AG09309 (cell line): ENCODE data around the gene MOV10L1.
"Not testable (repeated sequence)": the region's sequence is repeated elsewhere in the genome, so short reads cannot be mapped to it uniquely, and the experiment has no call there.

Experiments
- DNase-seq: peaks from one replicate; pipeline ENCODE4 v3.0.0-alpha.2; 2010; ENCODE audit warnings: low read depth
- H3K4me3 ChIP-seq: 2 replicates; pipeline ENCODE4 v1.5.1; 2011; ENCODE audit warnings: mild to moderate bottlenecking, low read depth, low read length, moderate library complexity; ENCODE audit not compliant: control insufficient read depth
- TF ChIP-seq, protein P1 (sequence below): IDR thresholded peaks from 2 replicates; pipeline ENCODE4 v1.5.1; 2011; ENCODE audit warnings: mild to moderate bottlenecking, low read depth, low read length, inconsistent platforms; ENCODE audit not compliant: insufficient read depth, control insufficient read depth; ENCODE audit errors: missing control alignments

MOV10L1 gene

DNA sequence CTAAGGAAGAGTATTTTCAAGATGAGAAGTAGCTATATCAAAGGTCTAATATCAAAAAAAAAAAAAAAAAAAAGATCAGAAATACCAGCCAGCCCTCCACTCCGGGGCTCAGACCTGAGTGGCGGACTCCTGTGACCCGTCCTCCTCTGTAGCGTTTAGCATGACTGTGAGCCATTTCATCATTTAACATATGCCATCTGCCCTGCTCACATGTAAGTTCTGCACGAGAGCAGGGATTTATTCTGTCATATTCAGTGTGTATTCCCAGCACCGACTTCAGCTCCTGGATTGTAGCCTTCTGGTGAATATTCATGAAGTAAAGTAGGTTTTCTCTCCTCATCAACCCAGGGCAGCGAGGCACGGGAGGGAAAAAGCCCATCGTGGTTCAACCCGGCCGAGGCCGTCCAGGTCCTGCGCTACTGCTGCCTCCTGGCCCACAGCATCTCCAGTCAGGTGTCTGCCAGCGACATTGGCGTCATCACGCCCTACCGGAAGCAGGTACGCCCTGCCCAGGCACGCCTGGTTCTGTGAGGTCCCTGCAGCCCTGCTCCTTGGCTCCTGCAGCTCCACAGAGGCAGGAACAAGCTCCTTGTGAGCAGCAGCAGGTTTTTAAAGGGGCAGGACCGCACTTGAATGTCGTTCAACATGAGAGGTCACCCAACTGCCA lies 68.0 kb downstream of the MOV10L1 start:
- no peak overlapping the region for H3K4me3 ChIP-seq
- no peak for DNase-seq
- TF ChIP-seq, protein P1, sequence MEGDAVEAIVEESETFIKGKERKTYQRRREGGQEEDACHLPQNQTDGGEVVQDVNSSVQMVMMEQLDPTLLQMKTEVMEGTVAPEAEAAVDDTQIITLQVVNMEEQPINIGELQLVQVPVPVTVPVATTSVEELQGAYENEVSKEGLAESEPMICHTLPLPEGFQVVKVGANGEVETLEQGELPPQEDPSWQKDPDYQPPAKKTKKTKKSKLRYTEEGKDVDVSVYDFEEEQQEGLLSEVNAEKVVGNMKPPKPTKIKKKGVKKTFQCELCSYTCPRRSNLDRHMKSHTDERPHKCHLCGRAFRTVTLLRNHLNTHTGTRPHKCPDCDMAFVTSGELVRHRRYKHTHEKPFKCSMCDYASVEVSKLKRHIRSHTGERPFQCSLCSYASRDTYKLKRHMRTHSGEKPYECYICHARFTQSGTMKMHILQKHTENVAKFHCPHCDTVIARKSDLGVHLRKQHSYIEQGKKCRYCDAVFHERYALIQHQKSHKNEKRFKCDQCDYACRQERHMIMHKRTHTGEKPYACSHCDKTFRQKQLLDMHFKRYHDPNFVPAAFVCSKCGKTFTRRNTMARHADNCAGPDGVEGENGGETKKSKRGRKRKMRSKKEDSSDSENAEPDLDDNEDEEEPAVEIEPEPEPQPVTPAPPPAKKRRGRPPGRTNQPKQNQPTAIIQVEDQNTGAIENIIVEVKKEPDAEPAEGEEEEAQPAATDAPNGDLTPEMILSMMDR: no peak

DNA sequence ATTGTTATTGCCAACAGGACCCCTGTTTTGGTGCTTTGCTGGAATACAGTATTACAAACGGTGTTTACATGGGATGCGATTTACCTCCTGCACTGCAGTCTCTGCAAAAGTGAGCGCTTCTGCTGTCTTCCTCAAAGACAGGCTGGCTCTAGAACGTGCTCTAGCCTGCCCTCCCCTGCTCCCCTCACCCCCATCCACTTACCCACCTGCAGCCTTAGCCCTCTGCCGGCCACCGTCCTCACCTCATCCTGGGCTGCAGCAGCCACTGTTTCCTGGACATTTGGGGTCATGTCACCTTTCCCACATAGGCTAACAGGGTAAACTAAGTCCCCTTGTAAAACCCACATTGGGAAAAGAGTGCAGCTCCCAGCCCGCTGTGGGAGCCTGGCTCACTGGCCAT lies 71.1 kb downstream of the MOV10L1 start:
- TF ChIP-seq, protein P1: no peak
- no peak overlapping the region for H3K4me3 ChIP-seq
- DNase-seq: no peak

DNA sequence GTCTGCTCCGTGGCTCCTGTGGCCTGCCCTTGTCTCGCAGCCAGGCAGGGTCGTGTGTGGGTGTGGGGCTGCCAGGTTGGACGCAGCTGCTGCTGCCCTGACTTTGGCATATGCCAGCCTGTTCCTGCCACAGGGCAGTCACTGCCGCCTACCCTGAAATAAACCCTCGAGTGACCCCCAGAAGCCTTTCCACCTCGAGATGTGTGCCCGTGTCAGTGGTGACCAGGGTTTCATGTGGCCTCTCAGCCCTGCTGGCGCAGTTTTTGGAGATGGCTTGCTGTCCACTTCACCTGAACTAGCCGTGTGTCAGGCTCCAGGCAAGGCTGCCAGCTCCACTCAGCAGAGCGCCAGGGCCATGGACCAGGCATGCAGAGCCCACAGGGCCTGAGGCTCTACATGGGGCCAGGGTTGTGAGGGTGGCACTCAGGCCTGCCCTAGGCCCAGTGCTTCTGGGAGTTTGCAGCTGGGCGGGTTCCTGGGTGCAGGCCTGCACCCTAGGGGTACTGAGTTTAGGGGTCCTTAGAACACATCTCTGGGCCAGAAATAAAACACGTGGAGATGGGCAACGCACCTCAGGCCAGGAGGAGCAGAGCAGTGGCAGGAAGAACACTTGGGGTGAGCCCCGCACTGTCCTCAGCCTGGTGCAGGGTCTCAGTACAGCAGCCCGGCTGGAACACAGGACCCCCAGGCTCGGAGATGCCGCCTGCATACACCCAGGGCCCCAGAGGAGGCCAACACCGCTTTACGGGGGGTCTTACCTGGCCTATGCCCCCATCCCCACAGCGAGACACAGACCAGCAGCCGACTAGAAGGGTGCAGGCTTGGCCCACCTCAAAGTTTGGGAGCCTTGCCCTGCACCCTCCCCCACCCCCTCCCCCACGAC lies 71.9 kb downstream of the MOV10L1 start:
- DNase-seq: no peak
- TF ChIP-seq, protein P1: no peak
- no peak overlapping the region for H3K4me3 ChIP-seq

DNA sequence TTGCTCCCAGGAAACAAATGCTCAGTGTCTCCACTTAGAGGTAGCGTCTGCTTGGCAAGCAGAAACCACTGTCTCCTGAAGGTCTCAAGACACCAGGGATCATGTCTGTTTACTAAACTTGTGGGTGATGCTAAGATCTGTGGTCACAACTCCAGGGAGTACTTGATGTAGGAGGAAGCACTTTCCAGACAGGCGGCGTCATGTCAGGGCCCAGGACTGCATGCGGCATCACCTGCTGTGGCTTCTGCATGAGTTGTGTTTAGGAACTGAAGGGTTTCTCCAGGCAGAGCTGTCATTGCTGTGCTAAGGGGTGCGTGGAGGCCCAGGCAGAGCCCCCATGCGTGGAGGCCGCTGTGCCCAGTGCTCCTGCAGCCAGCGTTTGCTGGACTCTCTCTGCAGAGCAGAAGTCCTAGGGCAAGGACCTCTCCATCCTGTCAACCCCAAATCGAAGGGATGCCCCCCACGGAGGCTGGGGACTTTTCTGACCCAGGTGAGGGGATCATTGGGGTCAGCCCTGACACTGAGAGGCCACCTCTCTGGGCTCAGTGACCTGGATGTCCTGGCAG lies 72.7 kb downstream of the MOV10L1 start:
- no peak overlapping the region for H3K4me3 ChIP-seq
- TF ChIP-seq, protein P1: no peak
- no peak for DNase-seq

DNA sequence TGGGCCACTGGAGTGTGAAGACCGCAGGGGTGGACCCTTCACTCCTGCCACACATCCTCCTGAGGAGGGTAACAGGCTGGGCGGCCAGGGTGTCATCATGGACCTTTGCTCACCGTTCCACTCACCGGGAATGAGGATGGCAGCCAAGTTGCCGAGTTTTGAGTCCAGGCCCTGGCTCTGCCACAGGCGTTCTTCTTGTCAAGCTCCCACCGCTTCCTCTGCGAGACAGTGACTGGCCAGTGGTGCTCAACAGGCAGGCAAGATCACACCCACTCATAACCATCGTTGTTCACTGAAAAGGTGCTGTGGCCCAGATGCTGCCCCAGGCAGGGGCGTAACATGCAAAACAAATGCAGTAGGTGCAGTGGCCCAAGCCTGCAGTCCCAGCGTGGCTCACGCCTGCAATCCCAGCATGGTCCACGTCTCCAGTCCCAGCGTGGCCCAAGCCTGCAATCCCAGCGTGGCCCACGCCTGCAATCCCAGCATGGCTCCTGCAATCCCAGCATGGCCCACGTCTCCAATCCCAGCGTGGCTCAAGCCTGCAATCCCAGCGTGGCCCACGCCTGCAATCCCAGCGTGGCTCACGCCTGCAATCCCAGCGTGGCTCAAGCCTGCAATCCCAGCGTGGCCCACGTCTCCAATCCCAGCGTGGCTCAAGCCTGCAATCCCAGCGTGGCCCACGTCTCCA lies 75.8 kb downstream of the MOV10L1 start:
- DNase-seq: no peak
- TF ChIP-seq, protein P1: no peak
- H3K4me3 ChIP-seq: no peak overlapping the region

DNA sequence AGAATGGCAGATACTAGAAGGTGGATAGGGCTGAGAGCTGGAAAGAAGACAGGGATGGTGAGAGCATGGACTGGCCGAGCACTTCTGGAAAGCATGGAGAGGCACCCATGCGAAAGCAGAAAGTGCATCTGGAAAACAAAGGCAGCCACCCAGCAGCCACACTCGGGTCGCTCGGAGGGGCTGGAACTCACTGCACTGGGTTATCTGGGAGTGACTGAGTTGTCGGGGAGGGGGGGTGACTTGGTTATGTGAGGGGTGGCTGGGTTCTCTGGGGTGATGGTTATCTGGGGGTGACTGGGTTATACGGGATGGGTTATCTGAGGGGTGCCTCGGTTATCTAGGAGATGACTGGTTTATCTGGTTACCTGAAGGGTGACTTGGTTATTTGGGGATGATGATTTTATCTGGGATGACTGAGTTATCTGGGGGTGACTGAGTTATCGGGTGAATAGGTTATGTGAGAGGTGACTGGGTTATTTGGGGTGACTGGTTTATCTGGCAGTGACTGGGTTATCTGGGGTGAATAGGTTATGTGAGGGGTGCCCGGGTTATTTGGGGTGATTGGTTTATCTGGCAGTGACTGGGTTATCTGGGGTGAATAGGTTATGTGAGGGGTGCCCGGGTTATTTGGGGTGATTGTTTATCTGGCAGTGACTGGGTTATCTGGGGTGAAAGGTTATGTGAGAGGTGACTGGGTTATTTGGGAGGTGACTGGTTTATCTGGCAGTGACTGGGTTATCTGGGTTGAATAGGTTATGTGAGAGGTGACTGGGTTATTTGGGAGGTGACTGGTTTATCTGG lies 78.1 kb downstream of the MOV10L1 start:
- no peak overlapping the region for H3K4me3 ChIP-seq
- TF ChIP-seq, protein P1: no peak
- no peak for DNase-seq

DNA sequence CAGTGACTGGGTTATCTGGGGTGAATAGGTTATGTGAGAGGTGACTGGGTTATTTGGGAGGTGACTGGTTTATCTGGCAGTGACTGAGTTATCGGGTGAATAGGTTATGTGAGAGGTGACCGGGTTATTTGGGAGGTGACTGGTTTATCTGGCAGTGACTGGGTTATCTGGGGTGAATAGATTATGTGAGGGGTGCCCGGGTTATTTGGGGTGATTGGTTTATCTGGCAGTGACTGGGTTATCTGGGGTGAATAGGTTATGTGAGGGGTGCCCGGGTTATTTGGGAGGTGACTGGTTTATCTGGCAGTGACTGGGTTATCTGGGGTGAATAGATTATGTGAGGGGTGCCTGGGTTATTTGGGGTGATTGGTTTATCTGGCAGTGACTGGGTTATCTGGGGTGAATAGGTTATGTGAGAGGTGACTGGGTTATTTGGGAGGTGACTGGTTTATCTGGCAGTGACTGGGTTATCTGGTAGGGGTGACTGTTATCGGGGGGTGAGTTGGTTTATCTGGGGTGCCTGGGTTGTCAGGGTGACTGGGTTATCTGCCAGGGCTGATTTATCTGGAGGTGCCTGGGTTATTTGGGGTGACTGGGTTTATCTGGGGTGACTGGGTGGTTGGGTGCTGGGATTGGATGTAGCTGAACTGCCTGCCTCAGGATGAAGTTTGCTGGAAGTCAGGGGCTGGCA lies 78.8 kb downstream of the MOV10L1 start:
- not testable (repeated sequence) for DNase-seq, H3K4me3 ChIP-seq
